Activated CD4-positive, alpha-beta T cell treated with anti-CD3 and anti-CD28 coated beads, Interleukin-2, amount 50 U/mL, for 48 hours (primary cell): ENCODE results near the gene INTS4.
"Not testable (repeated sequence)": the region's sequence is repeated elsewhere in the genome, so short reads cannot be mapped to it uniquely, and the experiment has no call there.

Experiments used
- DNase-seq, 2 experiments: peaks; one replicate each; pipeline ENCODE4 v3.0.0-alpha.2; 2020

INTS4 gene

DNA sequence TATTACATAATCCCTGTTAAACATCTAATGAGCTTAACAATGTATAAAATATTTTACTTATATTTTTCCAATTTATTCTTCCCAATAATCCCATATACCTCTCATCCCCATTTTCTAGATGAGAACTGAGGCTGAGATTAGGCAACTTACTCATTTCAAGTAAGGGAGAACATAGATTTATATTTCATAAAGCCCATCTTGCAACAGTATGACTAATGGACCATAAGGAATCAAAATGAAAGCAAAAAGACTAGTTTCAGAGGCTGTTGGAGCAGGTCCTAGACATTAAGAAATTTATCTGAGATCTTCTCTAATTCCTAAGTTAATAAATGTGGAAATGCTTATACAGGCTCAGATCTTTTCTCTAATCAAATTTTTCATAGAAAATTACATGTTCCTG lies 52.0 kb downstream of the INTS4 start:
- DNase-seq = not testable (repeated sequence)

DNA sequence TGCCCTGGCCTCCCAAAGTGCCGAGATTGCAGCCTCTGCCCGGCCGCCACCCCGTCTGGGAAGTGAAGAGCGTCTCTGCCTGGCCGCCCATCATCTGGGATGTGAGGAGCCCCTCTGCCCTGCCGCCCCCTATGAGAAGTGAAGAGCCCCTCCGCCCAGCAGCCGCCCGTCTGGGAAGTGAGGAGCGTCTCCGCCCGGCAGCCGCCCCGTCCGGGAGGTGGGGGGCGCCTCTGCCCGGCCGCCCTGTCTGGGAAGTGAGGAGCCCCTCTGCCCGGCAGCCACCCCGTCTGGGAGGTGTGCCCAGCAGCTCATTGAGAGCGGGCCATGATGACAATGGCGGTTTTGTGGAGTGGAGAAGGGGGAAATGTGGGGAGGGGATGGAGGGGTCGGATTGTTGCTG lies 60.9 kb downstream of the INTS4 start:
- DNase-seq = not testable (repeated sequence)

DNA sequence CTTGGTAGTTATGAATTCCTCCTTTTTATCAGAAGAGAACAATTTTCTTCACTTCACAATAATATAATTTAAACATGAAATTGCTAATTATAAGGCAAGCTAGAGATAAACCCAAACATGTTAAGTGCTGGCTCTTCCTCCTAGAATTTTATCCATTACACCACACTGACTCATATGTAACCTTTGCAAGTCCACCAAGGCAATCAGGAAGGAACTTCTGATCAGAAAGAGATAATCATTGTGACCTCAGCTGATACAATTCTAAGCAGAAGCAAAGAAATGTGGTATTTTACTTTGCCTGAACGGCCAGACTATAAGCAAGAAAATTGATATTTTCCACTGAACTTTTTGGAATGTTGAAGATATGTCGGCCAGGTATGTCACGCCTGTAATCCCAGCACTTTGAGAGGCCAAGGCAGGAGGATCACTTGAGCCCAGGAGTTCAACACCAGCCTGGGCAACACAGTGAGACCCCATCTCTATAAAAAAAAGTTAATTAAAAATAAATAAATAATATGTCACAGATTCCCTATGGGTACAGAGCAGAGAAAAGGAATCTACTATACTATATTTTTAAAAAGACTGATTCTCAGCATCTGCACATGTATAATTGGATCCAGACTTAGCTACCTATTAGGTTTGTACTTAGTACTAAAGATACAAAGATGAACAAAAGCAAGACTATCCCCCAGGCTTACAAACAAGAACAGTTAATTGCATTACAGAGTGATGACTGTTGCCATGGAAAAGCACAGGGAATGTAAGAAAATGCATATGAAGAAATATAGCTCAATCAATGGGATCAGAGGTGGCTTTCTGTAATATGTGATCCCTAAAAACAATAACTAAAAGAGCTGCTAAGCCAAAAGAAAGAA lies 63.9 kb downstream of the INTS4 start:
- not testable (repeated sequence) for DNase-seq

DNA sequence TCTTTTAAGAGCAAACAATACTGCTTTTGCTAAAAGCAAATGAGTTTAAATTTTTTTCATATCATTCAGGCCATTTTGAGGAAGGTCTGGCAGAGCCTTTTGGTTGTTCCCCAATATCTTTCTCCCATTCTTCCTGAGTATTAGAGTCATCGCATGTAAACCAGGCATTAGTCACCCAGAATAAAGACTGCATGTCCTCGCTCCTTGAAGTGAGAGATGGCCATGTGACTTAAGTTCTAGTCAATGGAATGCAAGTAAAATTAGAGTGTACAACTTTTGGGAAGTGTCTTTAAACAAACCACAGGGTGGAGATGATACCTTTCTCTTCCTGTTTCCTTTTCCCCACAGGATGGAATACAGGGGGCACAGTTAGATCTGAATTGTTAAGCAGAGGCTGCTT lies 76.8 kb downstream of the INTS4 start:
- DNase-seq = not testable (repeated sequence)

DNA sequence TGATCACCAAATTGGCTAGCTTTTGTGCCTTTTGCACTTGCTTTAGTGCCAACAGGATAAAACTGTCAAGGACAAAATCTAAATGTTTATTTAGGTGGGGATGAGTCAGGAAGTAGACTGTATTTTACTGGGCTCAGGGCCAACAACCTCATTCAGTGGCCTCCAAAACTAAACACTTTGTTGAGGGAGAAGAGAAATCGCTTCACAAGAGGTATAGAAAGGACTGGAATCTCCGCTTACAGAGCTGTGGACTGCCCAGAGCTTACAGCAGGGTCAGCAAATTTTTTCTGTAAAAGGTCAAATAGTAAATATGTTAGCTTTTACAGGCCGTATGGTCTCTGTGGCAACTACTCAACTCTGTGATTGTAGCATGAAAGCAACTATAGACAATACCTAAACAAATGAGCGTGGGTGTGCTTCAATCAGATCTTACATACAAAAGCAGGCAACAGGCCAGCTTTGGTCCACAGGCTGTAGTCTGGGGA lies 80.1 kb downstream of the INTS4 start:
- DNase-seq = not testable (repeated sequence)

DNA sequence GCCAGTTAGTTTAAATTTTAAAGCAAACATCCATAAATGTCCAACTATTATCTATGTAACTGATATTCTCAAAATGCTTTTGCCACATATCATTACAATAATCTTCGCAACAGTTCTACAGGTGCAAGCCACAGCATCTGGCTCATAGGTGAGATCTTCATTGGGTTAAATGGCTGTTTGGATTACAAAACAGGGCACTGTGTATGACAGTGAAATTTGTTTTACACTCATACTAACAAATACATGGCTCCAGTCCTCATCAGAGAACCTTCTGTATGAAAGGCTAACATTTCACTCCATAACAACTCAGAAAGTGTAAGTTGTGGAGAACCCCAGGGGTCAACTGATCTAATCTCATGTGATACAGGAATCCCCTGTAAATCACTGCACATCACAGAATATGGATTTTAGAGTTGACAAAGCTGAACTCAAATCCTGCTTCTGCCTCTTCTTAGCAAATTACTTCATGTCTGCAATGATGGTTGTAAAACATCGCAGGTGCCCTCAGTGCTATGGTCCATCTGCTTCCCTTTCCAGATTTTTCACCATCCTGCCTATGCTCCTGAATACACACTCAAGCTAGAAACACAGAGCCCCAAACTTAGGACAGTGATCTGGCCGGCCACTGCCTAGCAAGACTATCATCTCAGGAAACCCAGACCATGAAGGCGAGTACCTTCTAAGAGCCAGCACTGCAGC lies 80.7 kb downstream of the INTS4 start:
- DNase-seq = not testable (repeated sequence)

DNA sequence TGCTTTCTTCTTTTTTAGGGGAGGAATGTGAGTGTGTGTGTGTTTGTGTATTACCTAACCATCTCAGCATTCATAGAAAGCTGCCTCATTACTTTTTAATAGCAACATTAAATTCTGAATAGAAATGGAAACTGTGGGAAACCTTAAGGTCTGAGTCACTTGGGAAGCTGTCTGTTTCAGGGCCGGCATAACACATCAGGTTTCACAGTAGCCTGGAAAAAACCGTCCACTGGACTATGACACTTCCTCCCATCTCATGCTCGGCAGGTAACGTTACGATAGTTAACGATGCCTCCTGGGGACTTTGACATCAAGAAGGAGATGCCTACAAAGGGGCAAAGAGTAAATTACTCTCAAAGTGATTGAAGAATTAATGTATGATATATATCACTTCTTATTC lies 83.6 kb downstream of the INTS4 start:
- DNase-seq = not testable (repeated sequence)

DNA sequence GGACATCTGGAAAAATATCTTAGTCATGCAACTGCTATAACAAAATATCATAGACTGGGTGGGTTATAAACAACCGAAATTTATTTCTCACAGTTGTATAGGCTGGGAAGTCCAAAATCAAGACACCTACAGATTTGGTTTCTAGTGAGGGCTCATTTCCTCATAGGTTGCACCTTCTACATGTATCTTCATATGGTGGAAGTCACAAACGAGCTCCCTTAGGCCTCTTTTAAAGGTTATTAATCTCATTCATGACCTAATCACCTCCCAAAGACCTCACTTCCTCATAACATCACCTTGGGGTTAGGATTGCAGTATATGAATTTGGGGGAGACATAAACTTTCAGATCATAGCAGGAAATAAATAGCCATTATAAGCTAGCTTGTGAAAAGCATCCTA lies 85.2 kb downstream of the INTS4 start:
- DNase-seq = no peak

DNA sequence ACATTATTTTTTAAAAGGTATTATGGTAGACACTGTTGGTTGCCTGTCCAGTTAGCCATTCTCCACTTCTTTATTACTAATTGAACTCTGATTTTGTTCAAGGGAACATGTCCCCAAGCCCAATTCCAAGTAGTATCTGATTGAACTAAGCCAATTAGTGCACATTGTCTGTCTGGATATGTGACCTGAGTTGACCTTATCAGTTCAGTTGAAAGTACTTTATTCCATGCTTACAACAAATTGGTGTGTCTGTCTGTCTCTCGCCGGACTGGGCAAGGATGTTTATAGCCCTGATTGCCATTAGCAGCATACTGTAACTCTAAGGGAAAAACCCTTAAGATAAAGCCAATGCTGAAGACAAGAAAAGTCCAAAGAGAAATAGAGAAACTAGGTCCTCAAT lies 85.6 kb downstream of the INTS4 start:
- DNase-seq = no peak

DNA sequence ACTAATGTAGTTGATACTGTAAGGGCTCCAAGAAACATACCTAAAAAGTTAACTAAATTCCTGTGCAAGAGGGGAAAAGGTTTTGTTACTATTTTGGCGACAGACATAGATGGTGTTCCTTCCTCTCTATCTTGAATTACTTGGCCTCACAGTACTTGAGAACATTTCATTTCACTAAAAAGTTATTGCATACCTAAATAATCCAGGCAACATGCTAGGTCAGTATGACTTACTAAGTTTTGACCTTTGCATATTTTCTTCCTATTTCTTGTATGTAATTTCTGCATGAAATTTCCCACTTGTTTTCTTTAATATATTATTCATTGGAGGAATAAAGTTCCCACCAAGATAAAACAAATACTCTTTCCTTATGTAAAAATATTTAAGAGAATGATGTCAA lies 99.5 kb downstream of the INTS4 start:
- DNase-seq = not testable (repeated sequence)

DNA sequence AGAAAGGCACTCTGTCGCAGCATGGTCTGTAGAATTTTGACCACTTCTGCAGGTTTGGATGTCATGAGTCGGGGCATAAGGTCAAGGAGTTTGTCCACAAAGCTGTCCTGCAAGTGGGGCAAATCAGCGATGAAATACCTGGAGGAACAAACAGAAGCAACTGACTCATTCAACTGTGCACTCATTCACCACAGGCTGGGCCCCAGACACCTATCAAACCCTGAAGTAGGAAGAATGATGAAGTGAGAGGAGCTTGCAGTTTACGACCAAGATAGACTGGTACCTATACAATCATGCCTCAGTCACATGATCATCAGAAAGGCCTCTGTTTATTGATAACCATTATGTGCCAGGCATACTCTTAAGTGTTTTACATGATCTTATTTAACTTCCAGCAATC lies 102.8 kb downstream of the INTS4 start:
- not testable (repeated sequence) for DNase-seq

DNA sequence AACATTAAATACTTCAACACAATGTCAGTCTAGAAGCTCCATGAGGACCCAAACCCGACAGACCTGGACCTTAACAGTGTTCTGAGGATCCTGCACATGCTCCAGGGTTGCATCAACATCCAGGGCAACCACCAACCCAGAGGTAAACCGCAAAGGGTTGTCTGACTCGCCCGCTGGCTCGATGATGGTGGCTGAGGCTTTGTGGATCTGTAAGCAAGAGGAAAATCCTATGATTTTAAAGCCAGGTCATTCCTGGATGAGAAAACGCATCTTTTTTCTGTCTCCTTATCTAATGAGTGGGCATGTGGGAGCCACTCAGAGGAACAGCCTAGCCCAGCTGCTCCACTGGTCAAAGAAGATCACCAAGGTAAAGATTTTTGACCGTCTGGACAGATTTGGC lies 103.2 kb downstream of the INTS4 start:
- not testable (repeated sequence) for DNase-seq

DNA sequence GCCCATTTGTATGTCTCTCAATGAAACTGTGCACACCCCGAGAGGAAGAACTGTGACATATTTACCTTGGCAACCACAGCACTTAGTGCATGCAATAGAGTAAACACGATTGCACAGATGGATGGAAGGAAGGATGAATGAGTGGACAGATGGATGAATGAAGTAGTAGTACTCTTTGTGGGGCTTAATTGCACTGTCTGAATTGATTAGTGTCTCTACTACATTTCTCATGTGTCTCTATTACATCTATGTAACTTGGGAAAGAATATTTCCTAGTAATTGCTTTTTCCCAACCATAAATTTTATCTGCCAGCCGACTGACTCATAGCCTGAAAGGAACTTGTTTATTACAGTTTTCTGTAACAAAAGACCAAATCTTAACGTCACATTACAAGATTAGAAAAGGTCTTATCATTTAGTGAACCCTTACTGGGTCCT lies 103.8 kb downstream of the INTS4 start:
- not testable (repeated sequence) for DNase-seq

DNA sequence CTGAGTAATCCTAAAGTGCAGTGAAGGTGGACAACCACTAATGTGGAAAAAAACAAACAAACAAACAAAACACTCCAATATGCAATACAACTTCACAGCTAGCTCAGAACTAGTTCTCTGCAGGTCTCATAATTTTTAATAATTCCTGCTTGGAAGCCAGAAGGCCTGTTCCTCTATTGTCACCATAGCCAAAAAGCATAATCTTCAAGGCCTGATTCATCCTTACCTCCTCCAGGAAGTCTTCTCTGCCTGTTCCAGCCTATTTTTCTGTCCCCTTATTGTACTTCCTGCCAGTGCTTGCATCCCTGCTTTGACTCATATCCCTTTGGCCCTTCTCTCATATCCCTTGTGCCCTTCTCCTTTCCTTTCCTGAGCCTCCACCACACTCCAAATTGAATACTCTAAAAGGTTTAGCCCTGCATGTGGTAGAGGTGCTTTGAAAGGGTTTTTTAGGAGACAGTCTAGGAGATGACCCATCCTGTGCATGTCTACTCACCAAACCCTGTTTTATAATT lies 104.3 kb downstream of the INTS4 start:
- not testable (repeated sequence) for DNase-seq

DNA sequence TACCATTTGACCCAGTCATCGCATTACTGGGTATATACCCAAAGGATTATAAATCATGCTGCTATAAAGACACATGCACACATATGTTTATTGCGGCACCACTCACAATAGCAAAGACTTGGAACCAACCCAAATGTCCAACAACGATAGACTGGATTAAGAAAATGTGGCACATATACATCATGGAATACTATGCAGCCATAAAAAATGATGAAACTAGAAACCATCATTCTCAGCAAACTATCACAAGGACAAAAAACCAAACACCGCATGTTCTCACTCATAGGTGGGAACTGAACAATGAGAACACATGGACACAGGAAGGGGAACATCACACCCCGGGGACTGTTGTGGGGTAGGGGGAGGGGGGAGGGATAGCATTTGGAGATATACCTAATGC lies 105.4 kb downstream of the INTS4 start:
- DNase-seq = not testable (repeated sequence)

DNA sequence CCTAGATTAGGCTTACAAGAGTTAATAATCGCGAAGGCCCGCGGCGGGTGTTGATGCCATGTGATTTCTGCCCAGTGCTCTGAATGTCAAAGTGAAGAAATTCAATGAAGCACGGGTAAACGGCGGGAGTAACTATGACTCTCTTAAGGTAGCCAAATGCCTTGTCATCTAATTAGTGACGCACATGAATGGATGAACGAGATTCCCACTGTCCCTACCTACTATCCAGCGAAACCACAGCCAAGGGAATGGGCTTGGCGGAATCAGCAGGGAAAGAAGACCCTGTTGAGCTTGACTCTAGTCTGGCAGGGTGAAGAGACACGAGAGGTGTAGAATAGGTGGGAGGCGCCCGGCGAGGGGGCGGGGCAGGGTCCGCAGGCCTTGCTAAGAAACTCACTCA lies 108.1 kb downstream of the INTS4 start:
- DNase-seq = no peak

DNA sequence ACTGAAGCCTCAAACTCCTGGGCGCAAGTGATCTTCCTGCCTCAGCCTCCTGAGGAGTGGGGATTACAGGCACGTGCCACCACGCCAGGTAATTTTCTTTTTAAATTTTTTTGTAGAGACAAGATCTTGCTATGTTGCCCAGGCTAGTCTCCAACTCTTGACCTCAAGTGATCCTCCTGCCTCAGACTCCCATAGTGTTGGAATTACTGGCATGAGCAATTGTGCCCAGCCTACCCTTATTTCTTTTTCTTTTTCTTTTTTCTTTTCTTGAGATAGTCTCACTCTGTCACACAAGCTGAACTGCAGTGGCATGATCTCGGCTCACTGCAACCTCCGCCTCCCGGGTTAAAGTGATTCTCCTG lies 109.7 kb downstream of the INTS4 start:
- DNase-seq = no peak

DNA sequence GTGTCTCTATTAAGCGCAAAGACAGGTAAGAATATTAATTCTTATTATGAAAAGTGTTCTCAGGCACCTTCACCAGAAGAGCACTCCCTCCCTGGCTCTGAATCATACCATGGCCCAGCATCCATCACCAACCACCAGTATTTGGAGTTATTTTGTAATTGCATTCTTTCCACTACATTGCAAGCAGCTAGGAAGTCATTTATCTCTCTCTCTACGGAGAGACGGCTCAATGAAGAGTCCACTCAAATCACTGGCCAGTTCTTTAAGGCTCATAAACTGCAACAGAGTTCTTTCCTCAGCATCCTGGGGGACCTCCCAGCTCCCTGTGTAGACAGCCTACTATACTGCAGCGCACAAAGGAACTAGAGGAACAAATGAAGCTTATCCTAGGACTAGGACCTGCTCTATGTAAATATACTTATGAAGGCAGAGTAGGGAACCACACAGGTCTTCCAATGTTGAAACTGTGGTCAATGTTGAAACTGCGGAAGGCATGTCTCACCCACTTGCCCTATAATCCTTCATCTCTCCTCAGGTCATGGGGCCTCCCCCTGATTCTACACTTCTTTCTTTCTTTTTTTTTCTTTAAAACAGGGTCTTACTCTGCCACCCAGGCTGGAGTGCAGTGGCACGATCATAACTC lies 110.2 kb downstream of the INTS4 start:
- no peak for DNase-seq

DNA sequence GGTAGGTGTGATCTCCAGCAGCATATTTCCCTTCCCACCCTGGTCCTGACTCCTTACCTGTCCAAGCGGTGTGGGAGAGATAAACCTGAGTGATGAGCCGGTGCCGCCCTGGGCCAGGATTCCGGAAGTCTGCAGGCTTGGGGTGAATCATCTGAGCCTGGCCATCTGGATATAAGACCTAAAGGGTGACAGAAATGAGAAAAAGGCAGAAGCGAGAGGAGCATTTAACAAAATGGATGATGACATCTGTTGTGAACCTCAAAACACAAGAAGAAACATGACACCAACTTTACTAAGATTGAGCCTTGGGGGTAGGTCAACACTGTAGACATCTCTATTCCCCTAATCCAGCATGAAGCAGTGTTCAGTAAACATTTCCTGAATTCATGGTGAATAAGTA lies 110.7 kb downstream of the INTS4 start:
- no peak for DNase-seq

DNA sequence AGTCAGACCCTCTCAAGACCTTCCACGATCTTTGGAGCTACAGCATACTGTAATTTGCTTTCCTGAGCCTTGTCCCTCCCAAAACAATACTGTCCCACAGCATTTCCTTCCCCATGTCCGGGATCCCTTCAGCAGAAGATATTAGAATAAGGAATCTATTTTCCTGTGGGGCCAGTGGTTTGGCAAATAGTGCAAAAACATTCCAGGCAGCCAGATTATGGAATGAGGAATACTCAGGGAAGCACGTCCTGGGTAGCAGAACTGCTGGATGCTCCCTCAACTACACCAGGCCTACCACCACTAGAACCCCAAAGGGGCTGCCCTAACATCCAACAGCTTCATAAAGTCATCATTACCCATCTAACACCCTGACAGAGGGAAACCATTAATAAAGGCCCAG lies 112.1 kb downstream of the INTS4 start:
- DNase-seq = no peak

DNA sequence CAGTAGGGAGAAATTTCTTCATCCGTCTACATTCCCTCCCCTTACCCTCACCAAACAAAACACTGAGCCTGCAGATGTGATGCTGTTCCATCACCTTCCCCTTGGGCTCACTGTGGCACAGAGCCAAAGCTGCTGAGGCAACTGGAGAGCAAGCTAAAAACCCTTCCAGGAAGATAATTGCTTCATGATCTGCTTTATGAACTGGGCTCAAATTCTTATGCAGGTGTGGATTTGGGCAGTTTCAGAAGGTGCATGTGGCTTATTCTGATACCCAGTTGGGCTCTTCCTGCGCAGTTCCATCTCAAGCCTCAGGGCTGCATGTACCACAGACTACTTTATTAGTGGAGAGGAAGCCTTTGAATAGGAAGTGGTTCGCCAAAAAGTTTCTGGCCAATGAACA lies 115.2 kb downstream of the INTS4 start:
- DNase-seq = no peak

DNA sequence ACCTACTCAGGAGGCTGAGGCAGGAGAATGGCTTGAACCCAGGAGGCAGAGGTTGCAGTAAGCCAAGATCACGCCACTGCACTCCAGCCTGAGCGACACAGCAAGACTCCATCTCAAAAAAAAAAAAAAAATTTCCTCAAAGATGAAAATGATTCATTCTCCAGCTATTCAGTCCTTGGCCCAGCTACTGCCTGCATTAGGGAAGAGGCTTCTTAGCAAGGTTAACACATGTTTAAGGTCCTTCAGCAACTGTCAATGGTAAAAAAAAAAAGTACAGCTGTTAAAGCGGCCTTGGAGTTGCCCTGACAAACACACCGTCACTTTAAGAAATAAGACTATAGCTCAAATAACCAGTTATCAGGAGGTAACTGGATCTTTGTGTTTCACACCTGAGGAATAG lies 116.2 kb downstream of the INTS4 start:
- not testable (repeated sequence) for DNase-seq

DNA sequence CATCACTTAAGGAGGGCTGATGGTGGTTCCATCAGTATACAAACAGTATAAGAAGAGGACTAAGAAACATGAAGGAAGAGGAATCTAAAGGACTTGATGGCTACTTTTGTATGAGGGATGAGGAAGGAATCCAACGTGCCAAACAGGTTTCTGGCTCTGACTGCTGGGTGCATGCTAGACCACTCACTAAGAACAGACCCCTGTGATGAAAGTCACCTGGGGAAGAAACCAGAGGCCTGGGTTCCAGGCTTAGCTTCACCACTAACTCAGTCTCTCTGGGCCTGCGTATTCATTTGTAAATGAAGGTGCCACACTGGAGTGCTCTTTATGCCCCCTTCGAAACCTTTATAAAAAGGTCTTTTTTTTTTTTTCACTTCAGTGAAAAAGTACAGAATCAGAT lies 118.4 kb downstream of the INTS4 start:
- no peak for DNase-seq
